HG03139 (cell line): ENCODE data around the gene PLK5.
"Not testable (repeated sequence)": the region's sequence is repeated elsewhere in the genome, so short reads cannot be mapped to it uniquely, and the experiment has no call there.

ENCODE experiments used
- ATAC-seq: cut with Tn5 transposase; IDR thresholded peaks from one replicate; pipeline ENCODE4 v1.9.1; 2021; ENCODE audit not compliant: unreplicated experiment

Gene PLK5

DNA sequence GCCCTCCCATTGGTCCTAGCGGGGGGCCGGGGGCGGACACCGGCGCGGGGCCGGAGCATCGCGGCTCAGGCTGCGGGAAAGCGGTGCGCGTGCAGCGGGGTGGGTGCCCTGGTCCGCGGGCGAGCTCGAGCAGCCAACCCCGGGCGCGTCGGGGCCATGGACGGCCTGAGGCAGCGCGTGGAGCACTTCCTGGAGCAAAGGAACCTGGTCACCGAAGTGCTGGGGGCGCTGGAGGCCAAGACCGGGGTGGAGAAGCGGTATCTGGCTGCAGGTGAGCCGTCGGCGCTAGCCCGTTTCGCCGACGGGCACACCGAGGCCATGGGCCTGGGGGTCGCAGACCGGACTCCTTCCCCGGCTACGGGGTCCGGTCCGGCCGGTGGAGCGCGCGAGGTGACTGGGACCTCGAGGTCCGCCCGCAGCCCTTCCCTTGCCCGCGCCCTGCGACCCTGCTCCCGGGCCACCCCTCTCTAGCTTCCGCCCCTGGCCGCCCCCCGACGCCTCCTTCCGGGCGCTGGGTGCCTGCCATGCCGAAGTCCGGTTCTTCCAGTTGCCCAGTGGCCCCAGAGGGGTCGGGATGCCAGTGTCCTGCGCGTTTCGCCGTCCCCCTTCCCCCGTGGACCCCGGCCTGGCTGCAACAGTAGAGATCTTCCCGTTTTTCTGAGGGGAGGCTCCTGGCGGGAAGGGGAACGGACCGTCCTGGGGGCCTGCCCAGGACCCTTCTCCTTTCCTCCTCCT lies 32.6 kb upstream of the PLK5 start, which contains the start of gene REEP6:
Gene REEP6, plus strand, starts transcription at position 68 of the 735 bp plus-strand sequence. Its CDS starts 89 bp downstream, at position 157.
- ATAC-seq, result no peak

DNA sequence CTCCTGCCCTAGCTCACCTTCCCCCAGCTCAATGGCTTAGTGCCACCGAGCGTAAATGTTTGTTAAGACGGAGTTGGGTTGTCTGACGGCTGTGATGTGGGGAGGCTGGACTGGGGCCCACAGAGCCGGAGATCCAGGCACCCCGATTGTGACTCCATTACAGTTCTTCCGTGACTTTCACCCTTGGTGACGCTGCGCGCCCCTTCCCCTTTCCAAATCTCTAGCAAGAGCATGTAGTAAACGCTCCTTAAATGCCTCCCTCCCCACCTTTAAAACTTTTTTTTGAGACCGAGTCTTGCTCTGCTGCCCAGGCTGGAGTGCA lies 32.1 kb upstream of the PLK5 start:
- ATAC-seq, result no peak

DNA sequence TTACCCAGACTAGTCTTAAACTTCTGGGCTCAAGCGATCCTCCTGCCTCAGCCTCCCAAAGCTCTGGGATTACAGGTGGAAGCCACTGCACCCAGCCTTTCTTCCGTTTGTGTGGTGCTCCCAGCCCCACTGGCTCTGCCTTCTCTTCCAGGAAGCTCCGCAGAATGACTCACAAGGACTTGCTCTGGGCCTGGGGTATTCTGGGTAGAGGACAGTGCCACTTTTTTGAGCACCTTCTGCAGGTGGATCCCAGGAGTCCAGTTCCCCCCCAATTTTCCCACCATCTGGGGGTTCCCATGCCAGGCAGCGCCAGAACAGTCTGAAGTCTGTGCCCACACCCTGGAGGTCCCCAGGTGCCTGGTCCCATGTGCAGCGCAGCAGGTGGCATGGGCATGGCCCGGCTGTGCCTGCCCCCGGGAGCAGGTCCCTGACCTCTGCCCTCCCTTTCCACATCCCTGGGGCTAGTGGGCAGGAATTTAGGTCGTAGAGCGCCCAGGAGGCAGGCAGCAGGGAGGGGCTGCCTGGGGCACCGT lies 31.3 kb upstream of the PLK5 start:
- no peak for ATAC-seq

DNA sequence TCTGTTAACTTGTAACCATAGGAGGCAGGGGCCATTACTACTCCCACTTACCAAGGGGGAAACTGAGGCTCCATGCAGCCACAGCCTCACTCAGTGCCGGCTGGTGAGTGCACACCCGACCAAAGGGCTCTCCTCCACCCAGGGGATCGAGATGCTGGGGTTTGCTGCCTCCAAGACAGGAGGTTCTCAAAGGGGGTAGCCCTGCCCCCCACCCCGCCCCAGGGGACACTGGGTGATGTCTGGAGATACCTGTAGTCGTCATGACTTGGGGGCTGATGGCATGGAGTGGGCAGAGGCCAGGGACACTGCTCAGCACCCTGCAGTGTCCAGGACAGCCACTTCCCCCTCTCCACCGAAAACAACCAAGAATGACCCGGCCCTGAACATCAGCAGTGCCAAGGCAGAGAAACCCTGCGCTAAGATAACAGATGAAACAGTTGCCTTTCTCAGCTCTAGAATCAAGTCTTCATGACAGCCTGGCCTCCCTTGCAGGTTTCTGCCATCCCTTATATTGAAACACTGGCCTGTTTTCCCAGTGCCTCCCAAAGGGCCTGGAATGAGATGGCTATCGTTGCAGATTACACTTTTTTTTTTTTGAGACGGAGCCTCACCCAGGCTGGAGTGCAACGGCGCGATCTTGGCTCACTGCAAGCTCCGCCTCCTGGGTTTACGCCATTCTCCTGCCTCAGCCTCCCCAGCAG lies 29.6 kb upstream of the PLK5 start:
- no peak for ATAC-seq

DNA sequence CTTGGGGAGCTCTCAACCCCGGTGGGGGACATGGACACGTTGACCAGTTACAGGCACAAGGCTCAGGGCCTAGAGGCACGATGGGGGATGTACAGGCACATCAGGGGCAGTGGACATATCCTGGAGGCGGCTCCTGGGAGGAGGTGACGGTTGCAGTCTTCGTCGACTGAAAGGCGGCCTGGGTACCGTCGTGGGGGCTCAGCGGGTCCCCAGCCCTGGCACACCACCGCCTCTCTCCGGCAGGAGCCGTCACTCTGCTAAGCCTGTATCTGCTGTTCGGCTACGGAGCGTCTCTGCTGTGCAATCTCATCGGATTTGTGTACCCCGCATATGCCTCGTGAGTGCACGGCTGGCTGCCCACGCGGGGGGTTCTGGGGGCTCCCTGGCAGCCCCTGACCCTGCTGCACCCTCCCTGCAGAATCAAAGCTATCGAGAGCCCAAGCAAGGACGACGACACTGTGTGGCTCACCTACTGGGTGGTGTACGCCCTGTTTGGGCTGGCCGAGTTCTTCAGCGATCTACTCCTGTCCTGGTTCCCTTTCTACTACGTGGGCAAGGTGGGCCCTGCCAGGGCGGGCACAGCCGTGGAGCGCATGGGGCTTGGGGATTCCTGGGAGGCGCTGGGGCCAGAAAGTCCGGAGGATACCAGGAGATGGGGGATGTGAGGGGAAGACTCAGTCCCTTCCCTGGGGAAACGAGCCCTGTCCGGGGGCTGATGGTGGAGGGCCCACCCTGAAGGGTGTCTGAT lies 28.7 kb upstream of the PLK5 start:
- ATAC-seq, result no peak

DNA sequence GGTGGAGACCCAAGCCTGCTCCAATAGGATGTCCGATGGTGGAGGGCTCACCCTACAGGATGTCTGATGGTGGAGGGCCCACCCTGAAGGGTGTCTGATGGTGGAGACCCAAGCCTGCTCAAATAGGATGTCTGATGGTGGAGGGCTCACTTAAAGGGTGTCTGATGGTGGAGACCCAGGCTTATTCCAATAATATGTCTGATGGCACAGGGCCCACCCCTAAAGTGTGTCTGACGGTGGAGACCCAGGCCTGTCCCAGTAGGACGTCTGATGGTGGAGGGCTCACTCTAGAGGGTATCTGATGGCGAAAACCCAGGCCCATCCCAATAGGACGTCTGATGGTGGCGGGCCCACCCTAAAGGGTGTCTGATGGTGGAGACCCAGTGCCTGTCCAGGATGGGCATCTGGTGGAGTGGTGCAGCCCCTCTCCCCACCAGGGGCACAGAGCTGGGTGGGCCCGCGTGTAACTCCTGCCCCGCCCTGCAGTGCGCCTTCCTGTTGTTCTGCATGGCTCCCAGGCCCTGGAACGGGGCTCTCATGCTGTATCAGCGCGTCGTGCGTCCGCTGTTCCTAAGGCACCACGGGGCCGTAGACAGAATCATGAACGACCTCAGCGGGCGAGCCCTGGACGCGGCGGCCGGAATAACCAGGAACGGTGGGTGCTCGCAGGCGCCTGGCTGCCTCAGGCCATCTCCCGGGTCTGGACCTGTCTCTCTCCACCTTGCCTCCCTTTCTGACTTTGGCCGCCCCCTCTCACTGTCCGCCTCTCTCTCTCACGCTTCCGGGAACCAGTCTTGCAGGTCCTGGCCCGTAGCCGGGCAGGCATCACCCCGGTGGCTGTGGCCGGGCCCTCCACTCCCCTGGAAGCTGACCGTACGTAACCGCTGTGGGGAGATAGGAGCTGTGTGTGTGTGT lies 27.8 kb upstream of the PLK5 start:
- no peak for ATAC-seq

DNA sequence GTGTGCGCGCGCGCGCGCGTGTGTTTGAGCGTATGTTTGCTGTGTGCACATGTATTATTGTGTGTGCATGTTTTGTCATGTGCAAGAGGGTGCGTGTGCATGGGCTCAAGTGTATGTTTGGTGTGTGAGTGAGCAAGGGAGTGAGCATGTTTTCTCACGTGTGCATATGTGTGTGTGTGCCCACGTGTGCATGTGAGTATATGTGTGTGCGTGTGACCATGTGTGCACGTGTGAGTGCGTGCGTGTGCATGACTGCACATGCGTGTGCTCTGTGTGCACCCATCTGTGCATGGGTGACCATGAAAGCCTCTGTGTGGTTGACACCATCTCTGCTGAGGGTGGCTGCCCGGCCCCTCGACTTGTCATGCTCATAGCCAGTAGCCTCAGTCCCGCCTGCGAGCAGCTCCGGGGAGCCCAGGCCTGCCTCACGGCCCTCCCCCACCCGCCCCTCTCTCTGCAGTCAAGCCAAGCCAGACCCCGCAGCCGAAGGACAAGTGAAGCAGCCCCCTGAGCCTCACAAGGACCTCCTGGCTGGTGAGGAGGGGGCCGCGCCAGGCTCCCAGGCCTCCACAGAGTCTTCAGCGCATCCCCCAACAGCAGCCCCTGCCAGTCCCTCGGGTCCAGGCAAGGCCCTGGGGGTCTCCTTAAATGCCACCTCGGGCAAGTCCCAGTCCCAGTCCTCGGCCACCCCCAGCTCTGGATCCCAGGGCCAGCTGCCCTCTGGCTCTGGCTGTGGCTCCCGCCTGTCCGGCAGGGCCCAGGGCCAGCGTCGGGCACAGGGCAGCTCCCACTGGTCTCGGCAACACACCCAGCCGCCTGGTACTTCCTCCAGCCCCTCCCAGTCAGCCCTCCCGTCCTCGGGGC lies 26.9 kb upstream of the PLK5 start:
- no peak for ATAC-seq

DNA sequence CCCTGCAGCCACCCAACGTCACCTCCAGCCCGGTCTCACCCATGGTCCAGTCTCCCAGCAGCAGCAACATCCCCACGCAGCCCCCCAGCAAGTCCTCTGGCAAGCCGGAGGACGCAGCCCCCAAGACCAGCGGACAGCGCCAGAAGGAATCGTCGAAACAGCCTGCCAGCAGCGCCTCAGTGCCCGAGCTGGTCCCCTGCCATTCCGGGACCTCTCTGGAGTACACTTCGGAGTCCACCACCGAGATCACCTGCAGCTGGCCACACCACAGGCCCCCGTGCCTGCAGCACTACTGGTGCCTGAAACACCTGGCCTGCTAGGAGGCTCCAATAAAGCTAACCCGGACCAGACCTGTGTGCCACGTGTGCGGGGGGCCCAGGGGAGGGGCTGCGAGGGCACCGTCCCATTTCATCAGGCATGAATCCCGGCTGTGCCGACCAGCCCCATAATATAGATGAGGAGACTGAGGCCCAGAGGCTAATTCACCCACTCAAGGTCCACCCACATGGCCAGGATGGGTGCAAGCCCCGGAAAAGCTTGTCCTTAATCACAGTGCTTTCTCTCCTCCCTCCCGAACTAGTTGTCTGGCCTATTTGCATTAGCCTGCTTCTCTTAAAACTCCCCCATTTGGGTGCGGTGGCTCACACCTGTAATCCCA lies 26.2 kb upstream of the PLK5 start:
- no peak for ATAC-seq

DNA sequence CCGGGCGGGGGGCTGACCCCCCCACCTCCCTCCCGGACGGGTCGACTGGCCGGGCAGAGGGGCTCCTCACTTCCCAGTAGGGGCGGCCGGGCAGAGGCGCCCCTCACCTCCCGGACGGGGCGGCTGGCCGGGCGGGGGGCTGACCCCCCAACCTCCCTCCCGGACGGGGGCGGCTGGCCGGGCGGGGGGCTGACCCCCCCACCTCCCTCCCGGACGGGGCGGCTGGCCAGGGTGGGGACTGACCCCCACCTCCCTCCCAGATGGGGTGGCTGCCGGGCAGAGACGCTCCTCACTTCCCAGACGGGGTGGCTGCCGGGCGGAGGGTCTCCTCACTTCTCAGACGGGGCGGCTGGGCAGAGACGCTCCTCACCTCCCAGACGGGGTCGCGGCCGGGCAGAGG lies 24.6 kb upstream of the PLK5 start:
- ATAC-seq, result not testable (repeated sequence)

DNA sequence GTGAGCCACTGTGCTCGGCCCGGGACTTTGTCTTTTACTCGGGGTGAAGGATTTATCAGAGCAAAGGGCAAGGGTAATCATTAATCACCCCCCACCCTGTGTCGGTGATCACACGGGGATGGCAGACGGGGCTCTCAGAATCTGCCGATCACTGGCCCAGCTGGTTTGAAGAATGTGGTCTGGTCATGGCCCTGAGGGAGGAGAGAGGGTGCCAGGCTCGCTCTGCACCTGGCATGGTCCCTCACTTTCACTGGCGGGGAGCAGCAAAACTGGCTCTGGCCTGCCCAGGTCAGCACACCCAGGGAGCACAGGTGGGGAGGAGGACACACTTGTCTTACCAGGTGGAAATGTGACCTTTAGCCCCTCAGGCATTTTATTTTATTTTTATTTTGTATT lies 22.7 kb upstream of the PLK5 start:
- no peak for ATAC-seq

DNA sequence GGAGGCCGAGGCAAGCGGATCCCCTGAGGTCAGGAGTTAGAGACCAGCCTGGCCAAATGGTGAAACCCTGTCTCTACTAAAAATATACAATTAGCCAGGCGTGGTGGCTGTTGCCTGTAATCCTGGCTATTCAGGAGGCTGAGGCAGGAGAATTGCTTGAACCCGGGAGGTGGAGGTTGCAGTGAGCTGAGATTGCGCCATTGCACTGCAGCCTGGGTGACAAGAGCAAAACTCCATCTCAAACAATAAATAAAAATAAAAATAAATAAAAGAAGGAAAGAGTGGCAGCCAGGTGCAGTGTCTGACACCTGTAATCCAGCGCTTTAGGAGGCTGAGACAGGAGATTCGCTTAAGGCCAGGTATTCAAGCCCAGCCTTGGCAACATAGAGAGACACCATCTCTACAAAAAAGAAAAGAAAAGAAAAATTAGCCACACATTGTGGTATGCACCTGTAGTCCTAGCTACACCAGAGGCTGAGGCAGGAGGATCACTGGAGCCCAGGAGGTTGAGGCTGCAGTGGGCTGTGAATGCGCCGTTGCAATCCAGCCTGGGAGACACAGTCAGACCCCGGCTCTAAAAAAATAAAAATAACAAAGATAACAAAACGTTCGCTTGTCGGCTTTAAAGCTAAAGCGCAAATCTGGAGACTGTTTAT lies 21.3 kb upstream of the PLK5 start:
- ATAC-seq, result no peak

DNA sequence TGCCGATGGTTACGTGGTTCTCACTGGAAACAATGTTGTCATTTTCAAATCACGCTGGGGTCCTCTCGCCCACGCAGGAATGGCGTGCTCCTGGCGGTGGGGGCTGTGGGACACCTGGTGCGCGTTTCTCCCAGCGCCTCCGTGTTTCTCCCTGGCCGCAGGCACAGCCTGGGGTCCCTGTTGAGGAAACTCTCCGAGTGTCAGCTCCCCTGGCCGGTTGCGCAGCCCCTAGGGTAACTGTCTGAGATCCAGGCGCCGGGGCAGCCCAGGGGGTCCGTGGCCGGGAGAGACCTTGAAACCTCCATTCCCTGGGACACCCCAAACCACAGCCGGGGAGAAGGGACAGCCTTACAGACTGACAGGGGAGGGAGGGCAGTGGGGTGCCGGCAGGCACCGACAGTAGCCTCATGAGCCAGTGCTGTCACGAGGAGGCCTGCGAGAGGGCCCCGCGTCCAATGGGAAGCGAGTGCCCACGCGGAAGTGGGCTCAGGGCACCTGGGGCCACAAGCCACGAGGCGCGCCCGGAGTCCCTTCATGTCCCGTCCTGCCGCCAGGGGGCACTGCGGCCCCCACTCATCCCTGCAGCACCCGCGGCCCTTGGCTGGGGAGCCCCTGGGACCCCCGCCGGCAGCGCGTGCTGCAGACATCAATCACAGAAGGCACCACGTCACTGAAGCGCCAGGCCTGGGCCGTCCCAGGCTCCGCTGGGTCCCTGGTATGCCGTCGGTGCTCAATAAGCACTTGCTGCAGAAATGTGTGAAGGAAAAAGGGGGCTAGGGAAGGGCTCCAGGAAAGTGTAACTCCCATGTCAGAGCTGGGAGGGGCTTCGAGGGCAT lies 20.6 kb upstream of the PLK5 start:
- ATAC-seq, result no peak

DNA sequence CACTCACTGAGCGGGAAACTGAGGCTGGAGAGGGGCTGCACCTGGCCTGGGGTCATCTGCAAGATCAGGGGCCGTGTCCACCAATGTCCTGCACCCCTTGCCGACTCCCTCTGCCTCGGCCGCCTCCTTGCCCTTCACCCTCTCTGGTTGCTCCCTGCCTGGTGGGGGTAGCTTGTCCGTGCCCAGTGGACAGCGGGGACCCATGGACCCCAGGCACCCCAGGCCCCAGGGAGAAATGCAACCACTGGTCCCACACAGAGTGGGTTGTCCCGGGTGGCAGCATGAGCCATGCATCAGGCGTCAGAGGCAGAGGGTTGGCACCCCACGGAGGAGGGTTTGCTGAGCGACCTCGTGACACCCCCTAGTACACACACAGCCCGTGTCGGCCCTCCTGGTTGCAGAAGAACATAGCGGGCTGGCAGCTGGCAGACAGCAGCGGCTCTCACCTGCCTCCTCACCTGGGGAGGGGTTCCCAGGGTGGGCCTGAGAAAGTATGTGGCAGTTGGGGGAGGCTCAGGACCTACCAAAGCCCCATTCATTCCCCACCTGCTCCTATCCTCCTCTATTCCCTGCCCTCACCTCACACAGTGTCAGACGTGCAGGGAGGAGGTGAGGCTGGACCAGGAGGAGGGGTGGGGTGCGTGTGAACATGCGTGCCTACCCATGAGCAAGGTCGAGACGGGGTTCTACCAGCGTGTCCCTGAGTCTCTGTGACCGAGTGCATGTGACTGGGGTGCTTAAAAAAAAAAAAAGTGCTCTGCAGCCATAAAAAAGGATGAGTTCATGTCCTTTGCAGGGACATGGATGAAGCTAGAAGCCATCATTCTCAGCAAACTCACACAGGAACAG lies 19.7 kb upstream of the PLK5 start:
- ATAC-seq, result no peak

DNA sequence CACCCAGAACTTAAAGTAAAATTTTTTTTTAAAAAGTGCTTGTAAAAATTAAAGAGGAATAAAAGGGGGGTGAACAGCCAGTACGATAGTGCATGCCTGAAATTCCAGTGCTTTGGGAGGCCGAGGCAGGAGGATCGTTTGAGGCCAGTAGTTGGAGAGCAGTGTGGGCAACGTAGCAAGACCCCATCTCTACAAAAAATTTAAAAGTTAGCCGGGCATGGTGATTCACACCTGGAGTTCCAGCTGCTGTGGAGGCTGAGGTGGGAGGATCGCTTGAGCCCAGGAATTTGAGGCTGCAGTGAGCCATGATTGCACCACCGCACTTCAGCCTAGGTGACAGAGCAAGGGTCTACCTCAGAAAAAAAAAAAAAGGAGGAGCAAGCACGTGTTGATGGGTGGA lies 18.9 kb upstream of the PLK5 start:
- no peak for ATAC-seq

DNA sequence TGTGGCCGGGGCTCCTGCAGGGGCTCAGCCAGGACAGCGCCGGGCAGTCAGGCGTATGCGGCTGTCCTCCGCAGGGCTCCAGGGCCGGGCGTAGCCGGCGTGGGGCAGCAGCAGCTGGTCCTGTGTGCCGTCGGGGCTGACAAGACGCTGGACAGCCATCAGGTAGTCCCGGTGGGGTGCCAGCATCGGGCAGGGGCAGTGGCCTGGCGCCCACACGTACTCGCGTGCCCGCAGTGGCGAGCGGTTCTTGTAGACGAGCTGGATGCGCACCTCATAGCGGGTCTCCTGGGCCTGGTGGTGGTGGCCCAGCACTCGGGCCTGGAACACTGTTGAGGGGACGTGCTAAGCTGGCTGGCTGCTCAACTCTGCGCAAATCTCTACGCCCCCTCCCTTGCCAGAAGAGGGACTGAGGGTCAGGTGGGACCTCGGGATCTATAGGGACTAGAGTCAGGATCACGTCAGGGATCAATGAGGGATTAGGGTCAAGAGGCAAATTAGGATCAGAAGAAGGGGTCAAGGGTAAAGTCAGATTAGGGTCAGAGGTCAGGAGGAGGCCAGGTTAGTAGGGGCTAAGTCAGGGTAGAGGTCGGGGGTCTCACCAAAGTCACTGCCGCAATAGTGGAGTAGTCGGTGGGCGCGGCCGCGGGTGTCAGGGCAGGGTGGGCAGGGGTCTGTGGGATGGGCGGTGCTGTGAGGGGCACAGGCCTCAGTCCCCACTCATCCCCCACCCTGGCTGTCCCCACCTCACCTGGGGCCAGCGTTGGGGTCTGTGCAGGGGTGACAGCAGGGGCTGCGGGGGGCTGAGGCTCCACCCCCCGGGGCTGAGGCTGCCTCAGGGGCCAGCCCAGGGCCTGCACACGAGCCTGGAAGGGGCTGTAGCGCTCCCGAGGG lies 17.6 kb upstream of the PLK5 start:
- no peak for ATAC-seq

DNA sequence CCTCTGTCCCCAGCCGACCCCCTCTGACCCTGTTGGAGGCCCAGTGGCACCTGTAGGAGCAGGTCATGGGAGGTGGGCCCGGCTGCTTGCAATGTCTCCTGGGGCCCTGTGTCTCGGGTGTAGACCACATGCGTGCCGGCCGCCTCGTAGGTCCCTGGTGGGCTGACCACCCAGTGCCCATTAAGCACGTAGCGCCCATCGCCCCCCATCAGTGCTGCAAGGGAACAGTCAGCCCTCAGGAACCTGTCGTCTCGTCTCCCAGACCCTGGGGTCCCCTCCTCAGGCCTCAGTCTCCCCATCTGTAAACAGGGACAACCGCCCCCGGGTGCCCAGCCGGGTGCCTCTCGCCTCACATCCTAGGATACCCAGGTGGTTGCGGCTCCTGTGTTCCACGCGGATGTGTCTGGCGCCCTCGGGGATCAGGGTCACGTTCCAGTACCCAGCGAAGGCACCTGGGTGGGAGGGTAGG lies 16.7 kb upstream of the PLK5 start:
- ATAC-seq, result no peak
